IMR-90 (cell line): ENCODE results near the gene GNG2. TPM values are rescaled to one million over a fixed set of nuclear protein-coding genes. Genes with fewer than 3 reads are reported as not detected.

Source experiments
- ATAC-seq: fragments of 200-7000 bp; cut with Tn5 transposase; 2 replicates; pipeline ENCODE4 v1.9.1; 2020; ENCODE audit warnings: low read depth, mild to moderate bottlenecking, moderate library complexity
- BruUV-seq: library from RNA; stranded (reverse); fragments of 400-500 nt; replicated peaks from 2 replicates; lab custom pipeline; 2021; lab: Mats Ljungman, UMichigan
- CTCF ChIA-PET: fragments of 300-600 bp; formaldehyde crosslinking; extraction: SDS; loops from one replicate; lab custom pipeline; 2021; ENCODE audit warnings: antibody characterized with exemption; lab: Yijun Ruan, JAX
- POLR2A ChIA-PET: fragments of 300-600 bp; sonication (Branson Sonifier 250); formaldehyde crosslinking; loops from one replicate; lab custom pipeline; 2022; ENCODE audit warnings: antibody characterized with exemption; ENCODE audit not compliant: unreplicated experiment; lab: Charles Lee
- DNase-seq: peaks from one replicate; pipeline ENCODE4 v3.0.0; 2013
- H2AFZ ChIP-seq: replicated peaks from 2 replicates; pipeline ENCODE3; 2013; ENCODE audit warnings: low read length, mild to moderate bottlenecking; ENCODE audit not compliant: poor library complexity
- H2AK5ac ChIP-seq: 2 replicates; pipeline ENCODE4 v1.6.1; 2013; ENCODE audit warnings: low read depth, low read length, inconsistent platforms
- H2AK9ac ChIP-seq: replicated peaks from 2 replicates; pipeline ENCODE3; 2013; ENCODE audit warnings: mild to moderate bottlenecking, low read depth, low read length, moderate library complexity; ENCODE audit not compliant: poor library complexity
- H2BK120ac ChIP-seq: 2 replicates; pipeline ENCODE4 v1.6.1; 2013; ENCODE audit warnings: low read depth, low read length, inconsistent platforms
- H2BK15ac ChIP-seq: 3 replicates; pipeline ENCODE4 v1.6.1; 2013; ENCODE audit warnings: low read depth, low read length, inconsistent platforms
- H2BK20ac ChIP-seq: 2 replicates; pipeline ENCODE4 v1.6.1; 2013; ENCODE audit warnings: low read depth, mild to moderate bottlenecking, inconsistent platforms, low read length, moderate library complexity
- H2BK5ac ChIP-seq: 2 replicates; pipeline ENCODE4 v1.6.1; 2013; ENCODE audit warnings: mild to moderate bottlenecking, low read depth, low read length, inconsistent platforms; ENCODE audit not compliant: poor library complexity, severe bottlenecking
- H3K14ac ChIP-seq: replicated peaks from 2 replicates; pipeline ENCODE4 v1.6.1; 2013; ENCODE audit warnings: low read depth, low read length, inconsistent platforms
- H3K18ac ChIP-seq: 2 replicates; pipeline ENCODE4 v1.6.1; 2013; ENCODE audit warnings: low read depth, low read length, control low read depth
- H3K23ac ChIP-seq: 2 replicates; pipeline ENCODE4 v1.6.1; 2013; ENCODE audit warnings: low read depth, low read length, inconsistent platforms
- H3K27ac ChIP-seq: 2 replicates; pipeline ENCODE4 v1.5.1; 2013; ENCODE audit warnings: mild to moderate bottlenecking, control low read depth, low read length; ENCODE audit not compliant: insufficient read depth
- H3K27me3 ChIP-seq: 2 replicates; pipeline ENCODE4 v1.6.1; 2013; ENCODE audit warnings: low read length; ENCODE audit not compliant: control insufficient read depth, insufficient read depth
- H3K36me3 ChIP-seq: 2 replicates; pipeline ENCODE4 v1.6.1; 2013; ENCODE audit warnings: low read length, mixed read lengths; ENCODE audit not compliant: control insufficient read depth, insufficient read depth
- H3K4ac ChIP-seq: 2 replicates; pipeline ENCODE4 v1.6.1; 2013; ENCODE audit warnings: low read depth, low read length, inconsistent platforms
- H3K4me1 ChIP-seq: 2 replicates; pipeline ENCODE4 v1.6.1; 2013; ENCODE audit warnings: low read length, mixed read lengths; ENCODE audit not compliant: control insufficient read depth, insufficient read depth
- H3K4me2 ChIP-seq: 2 replicates; pipeline ENCODE4 v1.6.1; 2013; ENCODE audit warnings: low read depth, mild to moderate bottlenecking, control low read depth, low read length, moderate library complexity
- H3K4me3 ChIP-seq: 2 replicates; pipeline ENCODE4 v1.5.1; 2013; ENCODE audit warnings: low read depth, mild to moderate bottlenecking, control low read depth, low read length, moderate library complexity; ENCODE audit not compliant: insufficient read depth
- H3K56ac ChIP-seq: 2 replicates; pipeline ENCODE4 v1.6.1; 2013; ENCODE audit warnings: low read length, inconsistent platforms; ENCODE audit not compliant: insufficient read depth; ENCODE audit errors: extremely low read depth
- H3K79me1 ChIP-seq, 2 experiments: 2 replicates each; pipeline ENCODE4 v1.6.1; 2013; ENCODE audit warnings: low read length in 2 of 2, inconsistent platforms in 1 of 2, low read depth in 1 of 2
- H3K9ac ChIP-seq: 2 replicates; pipeline ENCODE4 v1.6.1; 2013; ENCODE audit warnings: low read depth, low read length, control low read depth
- H3K9me1 ChIP-seq: 2 replicates; pipeline ENCODE4 v1.6.1; 2013; ENCODE audit warnings: low read length, inconsistent platforms; ENCODE audit not compliant: insufficient read depth
- H3K9me3 ChIP-seq: 2 replicates; pipeline ENCODE4 v1.6.1; 2013; ENCODE audit warnings: low read length; ENCODE audit not compliant: control insufficient read depth, insufficient read depth
- H4K20me1 ChIP-seq: 2 replicates; pipeline ENCODE4 v1.6.1; 2013; ENCODE audit warnings: low read length, inconsistent platforms; ENCODE audit not compliant: insufficient read depth
- H4K5ac ChIP-seq: 2 replicates; pipeline ENCODE4 v1.6.1; 2013; ENCODE audit warnings: mild to moderate bottlenecking, low read depth, low read length, control low read depth
- H4K8ac ChIP-seq, 2 experiments: 2 replicates each; pipeline ENCODE4 v1.6.1; 2013; ENCODE audit warnings: low read depth in 2 of 2, low read length in 2 of 2, control low read depth in 1 of 2, inconsistent platforms in 1 of 2
- H4K91ac ChIP-seq: 2 replicates; pipeline ENCODE4 v1.6.1; 2013; ENCODE audit warnings: low read depth, low read length, inconsistent platforms; ENCODE audit not compliant: insufficient read depth
- BHLHE40 ChIP-seq: fragments of 150-350 bp; IDR thresholded peaks from 2 replicates; pipeline ENCODE4 v1.6.1; 2016; ENCODE audit warnings: mild to moderate bottlenecking, low read depth, low read length
- CEBPB ChIP-seq: IDR thresholded peaks from 2 replicates; pipeline ENCODE4 v1.6.1; 2012; ENCODE audit warnings: low read depth, low read length, improper control_type of control experiment
- FOS ChIP-seq: fragments of 150-350 bp; IDR thresholded peaks from 2 replicates; pipeline ENCODE4 v1.6.1; 2016; ENCODE audit warnings: low read depth, low read length
- MAFK ChIP-seq: IDR thresholded peaks from 2 replicates; pipeline ENCODE4 v1.6.1; 2012; ENCODE audit warnings: low read depth, low read length, improper control_type of control experiment
- MXI1 ChIP-seq: IDR thresholded peaks from 2 replicates; pipeline ENCODE4 v1.6.1; 2012; ENCODE audit warnings: low read depth, mild to moderate bottlenecking, low read length, moderate library complexity, borderline replicate concordance
- NFE2L2 ChIP-seq: fragments of 150-350 bp; IDR thresholded peaks from 2 replicates; pipeline ENCODE4 v1.6.1; 2016; ENCODE audit warnings: low read depth, mild to moderate bottlenecking, low read length
- RAD21 ChIP-seq: IDR thresholded peaks from 2 replicates; pipeline ENCODE4 v1.6.1; 2012; ENCODE audit warnings: low read length, improper control_type of control experiment
- RCOR1 ChIP-seq: IDR thresholded peaks from 2 replicates; pipeline ENCODE4 v1.6.1; 2012; ENCODE audit warnings: mild to moderate bottlenecking, low read length, improper control_type of control experiment; ENCODE audit not compliant: insufficient replicate concordance
- WGBS, 2 experiments: methylation state at CpG; one replicate each; pipeline versions ENCODE4 v1.1.5 to v1.1.7; 2013; ENCODE audit warnings: missing lambda C conversion rate in 2 of 2; ENCODE audit not compliant: insufficient read length in 1 of 2; ENCODE audit errors: extremely low coverage in 2 of 2; 5-methylcytosine and 5-hydroxymethylcytosine counted together
- dilution Hi-C: fragments of 300-500 bp; cut with HindIII; formaldehyde crosslinking; loops from one replicate; pipeline ENCODE4 v1.14.3; 2018; ENCODE audit warnings: low sequenced_read_pairs; ENCODE audit not compliant: unreplicated experiment
- in situ Hi-C: fragments of 300-500 bp; cut with MboI; formaldehyde crosslinking; loops from 3 replicates; pipeline ENCODE4 v1.14.3; 2019; ENCODE audit warnings: low sequenced_read_pairs, inconsistent platforms, mixed read lengths
- intact Hi-C: fragments of 100-400 bp; cut with micrococcal nuclease; formaldehyde crosslinking; loops from 2 replicates; pipeline ENCODE4 v1.10.0; 2022
- polyA plus RNA-seq, 3 experiments: library from polyadenylated mRNA; depleted of rRNA; stranded (reverse); fragments of >200 nt; gene quantifications; 2 replicates each; pipeline ENCODE4 v1.2.3, GENCODE V29; 2012; ENCODE audit warnings: low replicate concordance in 1 of 3
- total RNA-seq: library from RNA; depleted of rRNA; stranded (reverse); fragments of >200 nt; gene quantifications from 2 replicates; pipeline ENCODE4 v1.2.3, GENCODE V29; 2012
- TF ChIP-seq, protein P1 (sequence below): conservative IDR thresholded peaks from 2 replicates; pipeline ENCODE4 v1.5.1; 2012; ENCODE audit warnings: mild to moderate bottlenecking, low read depth, low read length, improper control_type of control experiment

Gene GNG2
- total and polyA plus RNA-seq, 2 of the 4 experiments (the other 2 are of a cell fraction) = 13.1 to 14.6 TPM

GRCh38 chr14:51817326-51817725 lies 43.1 kb upstream of the GNG2 start:
- Histone ChIP-seq H4K20me1 (no peaks in the 10 kb centered on the region), H2BK20ac (no peak overlapping the region), H4K91ac (no peak overlapping the region), H3K4me2 (no peak overlapping the region), H3K9ac (no peak overlapping the region), H3K18ac (no peak overlapping the region), H2BK5ac (no peak overlapping the region), H3K9me3 (no peaks in the 10 kb centered on the region), H3K14ac (no peak overlapping the region), H3K27me3 (no peaks in the 10 kb centered on the region; the same call in 1 of the 2 replicates), H4K5ac (no peak overlapping the region), H3K4me1 (peaks cover 5% of the 10 kb centered on the region), H3K79me1 (no peaks in the 10 kb centered on the region), H3K4ac (no peak overlapping the region), H2AFZ (no peak overlapping the region), H2BK120ac (no peak overlapping the region), H3K36me3 (no peaks in the 10 kb centered on the region), H3K23ac (no peak overlapping the region), H2AK5ac (no peak overlapping the region), H3K56ac (no peak overlapping the region), H4K8ac (no peak overlapping the region), H2AK9ac (no peak overlapping the region), H3K9me1 (no peaks in the 10 kb centered on the region), H2BK15ac (no peak overlapping the region), H3K4me3 (no peak overlapping the region), H3K27ac (no peak overlapping the region)
- intact Hi-C loops (no loop called here), in situ Hi-C loops (no loop called here), dilution Hi-C loops (no loop called here)
- no TSS peak for BruUV-seq
- ATAC-seq (no peak), DNase-seq (no peak)
- CTCF ChIA-PET = no interaction called here
- POLR2A ChIA-PET = interaction anchor here (0.6 kb wide), 2 partner anchors 27 to 189 kb away, joined by 3 read pairs; no protein-coding TSS in a partner anchor
- TF ChIP-seq BHLHE40 (no peak), MAFK (no peak), CEBPB (no peak), NFE2L2 (no peak), RAD21 (no peak), FOS (no peak), RCOR1 (no peak), MXI1 (no peak)
- TF ChIP-seq, protein P1, sequence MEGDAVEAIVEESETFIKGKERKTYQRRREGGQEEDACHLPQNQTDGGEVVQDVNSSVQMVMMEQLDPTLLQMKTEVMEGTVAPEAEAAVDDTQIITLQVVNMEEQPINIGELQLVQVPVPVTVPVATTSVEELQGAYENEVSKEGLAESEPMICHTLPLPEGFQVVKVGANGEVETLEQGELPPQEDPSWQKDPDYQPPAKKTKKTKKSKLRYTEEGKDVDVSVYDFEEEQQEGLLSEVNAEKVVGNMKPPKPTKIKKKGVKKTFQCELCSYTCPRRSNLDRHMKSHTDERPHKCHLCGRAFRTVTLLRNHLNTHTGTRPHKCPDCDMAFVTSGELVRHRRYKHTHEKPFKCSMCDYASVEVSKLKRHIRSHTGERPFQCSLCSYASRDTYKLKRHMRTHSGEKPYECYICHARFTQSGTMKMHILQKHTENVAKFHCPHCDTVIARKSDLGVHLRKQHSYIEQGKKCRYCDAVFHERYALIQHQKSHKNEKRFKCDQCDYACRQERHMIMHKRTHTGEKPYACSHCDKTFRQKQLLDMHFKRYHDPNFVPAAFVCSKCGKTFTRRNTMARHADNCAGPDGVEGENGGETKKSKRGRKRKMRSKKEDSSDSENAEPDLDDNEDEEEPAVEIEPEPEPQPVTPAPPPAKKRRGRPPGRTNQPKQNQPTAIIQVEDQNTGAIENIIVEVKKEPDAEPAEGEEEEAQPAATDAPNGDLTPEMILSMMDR = no peak
- WGBS, 2 experiments = no CpG with 5 or more reads among the region's 2 CpGs
